CD4-positive, alpha-beta T cell treated with Interleukin-4 for 1 hour (primary cell): Measurements from ENCODE around the gene ELOVL1.

Experiments used
- DNase-seq, 2 donors: peaks; one replicate each; pipeline ENCODE4 v3.0.0-alpha.2; 2020 to 2022

Gene ELOVL1

GRCh38 chr1:43322506-43322905, 45.3 kb downstream of the ELOVL1 start:
- no peak for DNase-seq

- no peak for DNase-seq
Measured at GRCh38 chr1:43321331-43321891, 46.4 kb downstream of the ELOVL1 start.

GRCh38 chr1:43319766-43320165, 48.0 kb downstream of the ELOVL1 start:
- no peak for DNase-seq

GRCh38 chr1:43319288-43319687, 48.5 kb downstream of the ELOVL1 start:
- DNase-seq, result no peak

DNA sequence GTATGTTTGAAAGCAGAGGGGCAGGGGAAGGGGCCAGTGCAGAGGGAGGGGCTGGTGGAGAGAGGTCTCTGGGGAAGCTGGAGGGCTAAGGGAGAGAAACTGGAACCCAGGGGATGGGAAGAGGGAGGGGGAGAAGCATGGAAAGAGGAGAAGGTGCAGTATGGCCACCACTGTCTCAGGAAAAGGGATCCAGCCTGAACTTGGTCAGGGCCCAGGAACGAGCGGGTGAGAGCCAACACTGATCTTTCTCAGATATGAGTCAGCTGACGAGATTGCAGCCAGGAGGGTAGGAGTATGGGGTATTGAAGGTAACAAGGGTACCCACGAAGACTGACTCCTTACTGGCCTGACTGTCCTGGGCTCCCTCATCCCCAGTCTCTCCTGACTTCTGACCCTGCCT, 49.0 kb downstream of the ELOVL1 start:
- DNase-seq, result no peak

GRCh38 chr1:43317817-43318471, 49.9 kb downstream of the ELOVL1 start:
- DNase-seq, result no peak

DNA sequence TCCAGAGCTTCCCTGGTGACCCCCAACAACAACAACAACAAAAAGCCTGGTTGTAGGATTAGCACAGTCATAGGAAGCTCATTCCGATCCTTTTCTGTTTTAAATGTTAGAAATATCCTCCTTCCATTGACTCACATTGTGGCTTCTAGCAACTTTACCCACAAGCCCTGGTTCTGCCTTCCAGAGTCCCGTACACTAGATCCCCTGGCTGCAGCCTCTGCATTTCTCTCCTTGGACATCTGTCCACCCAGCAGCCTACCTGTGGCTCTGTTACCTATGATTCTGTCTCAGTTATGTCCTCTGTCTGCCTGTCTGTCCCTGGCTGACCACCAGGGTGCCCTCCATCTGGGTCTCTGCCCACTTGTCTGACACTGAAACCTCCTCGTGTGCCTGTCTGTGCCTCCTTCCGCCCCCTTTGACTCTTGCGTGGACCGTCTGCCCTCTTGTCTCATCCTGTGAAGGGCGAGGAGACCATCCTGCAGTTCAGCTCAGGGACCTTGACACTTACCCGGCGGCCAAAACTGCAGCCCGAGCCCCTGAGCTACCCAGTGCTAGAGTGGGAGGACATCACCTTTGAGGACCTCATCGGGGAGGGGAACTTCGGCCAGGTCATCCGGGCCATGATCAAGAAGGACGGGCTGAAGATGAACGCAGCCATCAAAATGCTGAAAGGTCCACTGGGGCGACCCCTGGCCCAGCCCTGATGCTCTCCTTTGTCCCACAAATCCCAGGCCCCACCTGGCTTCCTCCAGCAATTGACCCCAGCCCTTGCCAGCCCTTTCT, 50.9 kb downstream of the ELOVL1 start:
- no peak for DNase-seq

DNA sequence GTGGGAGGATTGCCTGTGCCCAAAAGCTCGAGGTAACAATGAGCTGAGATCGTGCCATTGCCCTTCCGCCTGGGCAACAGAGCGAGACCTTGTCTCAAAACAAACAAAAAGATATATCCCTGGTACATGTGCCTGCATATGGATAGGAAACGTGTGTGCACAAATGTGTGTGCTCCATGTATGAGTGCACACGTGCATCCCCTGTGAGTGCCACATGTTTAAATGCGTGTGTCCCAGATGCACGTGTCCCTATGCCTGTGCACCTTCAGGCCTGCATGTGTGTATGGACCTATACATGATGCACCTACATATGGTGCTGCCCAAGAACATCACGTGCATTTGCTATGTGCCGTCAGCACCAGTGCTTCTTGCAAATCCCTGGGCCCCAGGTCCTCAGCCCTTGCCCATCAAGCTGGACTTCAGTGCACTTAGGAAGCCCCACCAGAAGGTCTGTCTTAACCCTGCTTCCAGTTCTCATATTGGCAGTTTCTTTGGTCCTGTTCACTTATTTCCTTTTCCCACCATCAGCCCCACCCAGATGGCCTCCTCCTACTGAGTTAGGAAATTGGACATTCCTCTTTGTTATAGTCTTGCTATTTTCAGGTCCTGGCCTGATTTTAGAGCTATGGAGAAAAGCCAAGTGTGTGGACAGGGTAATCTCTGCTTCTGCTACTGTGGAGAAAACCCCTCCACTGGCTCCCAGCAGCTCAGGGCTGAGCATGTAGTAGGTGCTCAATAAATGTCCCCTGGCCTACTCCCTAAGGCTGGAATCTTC, 51.7 kb downstream of the ELOVL1 start:
- DNase-seq, result no peak

DNA sequence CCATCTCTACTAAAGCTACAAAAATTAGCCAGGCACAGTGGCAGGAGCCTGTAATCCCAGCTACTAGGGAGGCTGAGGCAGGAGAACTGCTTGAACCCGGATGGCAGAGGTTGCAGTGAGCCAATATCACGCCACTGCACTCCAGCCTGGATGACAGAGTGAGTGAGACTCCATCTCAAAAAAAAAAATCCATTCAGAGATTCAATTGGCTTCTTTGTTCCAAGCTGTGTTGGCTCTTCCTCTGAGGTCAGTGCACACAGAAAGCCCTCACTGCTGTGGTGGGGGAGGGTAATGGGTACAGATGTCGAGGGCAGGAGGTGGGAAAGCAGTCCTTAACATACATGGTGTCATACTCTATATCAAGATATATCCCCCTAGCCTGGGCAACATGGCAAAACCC, 52.3 kb downstream of the ELOVL1 start:
- DNase-seq, result no peak

GRCh38 chr1:43314233-43314632, 53.6 kb downstream of the ELOVL1 start:
- DNase-seq, result no peak

GRCh38 chr1:43313771-43314170, 54.0 kb downstream of the ELOVL1 start:
- DNase-seq, result no peak
